Trophoblast cell (in vitro differentiated cells and primary cell): ENCODE data around the gene GYS2.
"Not testable (repeated sequence)": the region's sequence is repeated elsewhere in the genome, so short reads cannot be mapped to it uniquely, and the experiment has no call there.

Experiments
- DNase-seq, 2 donors: peaks; one replicate each; pipeline ENCODE4 v3.0.0-alpha.2; 2016
- H2AFZ ChIP-seq: 2 replicates; pipeline ENCODE4 v1.6.1; 2013; ENCODE audit warnings: low read length, moderate library complexity, mild to moderate bottlenecking; ENCODE audit not compliant: insufficient read depth, poor library complexity
- H2AK5ac ChIP-seq: 2 replicates; pipeline ENCODE4 v1.6.1; 2013; ENCODE audit warnings: mild to moderate bottlenecking, low read length
- H2BK120ac ChIP-seq: 2 replicates; pipeline ENCODE4 v1.6.1; 2013; ENCODE audit warnings: low read length, mild to moderate bottlenecking, moderate library complexity; ENCODE audit not compliant: insufficient read depth, poor library complexity
- H2BK12ac ChIP-seq: 2 replicates; pipeline ENCODE4 v1.6.1; 2013; ENCODE audit warnings: mild to moderate bottlenecking, low read length, moderate library complexity
- H2BK5ac ChIP-seq: 2 replicates; pipeline ENCODE4 v1.6.1; 2013; ENCODE audit warnings: low read length, low read depth, moderate library complexity, mild to moderate bottlenecking; ENCODE audit not compliant: poor library complexity
- H3K14ac ChIP-seq: 2 replicates; pipeline ENCODE4 v1.6.1; 2013; ENCODE audit warnings: mild to moderate bottlenecking, low read length
- H3K18ac ChIP-seq: 2 replicates; pipeline ENCODE4 v1.6.1; 2013; ENCODE audit warnings: mild to moderate bottlenecking, low read length
- H3K23ac ChIP-seq: 2 replicates; pipeline ENCODE4 v1.6.1; 2013; ENCODE audit warnings: low read length
- H3K27ac ChIP-seq: 2 replicates; pipeline ENCODE4 v1.5.1; 2013; ENCODE audit warnings: low read depth, mild to moderate bottlenecking, inconsistent platforms, low read length, moderate library complexity
- H3K27me3 ChIP-seq: 2 replicates; pipeline ENCODE4 v1.6.1; 2013; ENCODE audit warnings: inconsistent platforms, mild to moderate bottlenecking, low read length, moderate library complexity; ENCODE audit not compliant: insufficient read depth
- H3K36me3 ChIP-seq, 2 experiments: 1 replicate in 1 of 2; 2 replicates in 1 of 2; pipeline ENCODE4 v1.6.1; 2013; ENCODE audit warnings: low read length in 2 of 2, mild to moderate bottlenecking in 2 of 2, moderate library complexity in 1 of 2; ENCODE audit not compliant: insufficient read depth in 2 of 2, control insufficient read depth in 1 of 2
- H3K4ac ChIP-seq: 2 replicates; pipeline ENCODE4 v1.6.1; 2013; ENCODE audit warnings: low read depth, mild to moderate bottlenecking, low read length, moderate library complexity
- H3K4me1 ChIP-seq, 2 experiments: 1 replicate in 1 of 2; 2 replicates in 1 of 2; pipeline ENCODE4 v1.6.1; 2013; ENCODE audit warnings: low read length in 2 of 2, mild to moderate bottlenecking in 2 of 2, moderate library complexity in 1 of 2; ENCODE audit not compliant: insufficient read depth in 2 of 2, control insufficient read depth in 1 of 2
- H3K4me2 ChIP-seq: 2 replicates; pipeline ENCODE4 v1.6.1; 2013; ENCODE audit warnings: inconsistent platforms, mild to moderate bottlenecking, low read length, moderate library complexity
- H3K4me3 ChIP-seq: 2 replicates; pipeline ENCODE4 v1.5.1; 2013; ENCODE audit warnings: mild to moderate bottlenecking, low read depth, low read length, inconsistent platforms
- H3K79me1 ChIP-seq: one replicate; pipeline ENCODE4 v1.6.1; 2013; ENCODE audit warnings: low read length
- H3K79me2 ChIP-seq: 2 replicates; pipeline ENCODE4 v1.6.1; 2013; ENCODE audit warnings: low read length, mild to moderate bottlenecking; ENCODE audit not compliant: control insufficient read depth, insufficient read depth, poor library complexity
- H3K9ac ChIP-seq: 2 replicates; pipeline ENCODE4 v1.6.1; 2013; ENCODE audit warnings: mild to moderate bottlenecking, low read length
- H3K9me3 ChIP-seq: 2 replicates; pipeline ENCODE4 v1.6.1; 2013; ENCODE audit warnings: low read depth, mild to moderate bottlenecking, control low read depth, inconsistent platforms, low read length; ENCODE audit not compliant: insufficient read depth
- H4K12ac ChIP-seq: 2 replicates; pipeline ENCODE4 v1.6.1; 2013; ENCODE audit warnings: low read depth, mild to moderate bottlenecking, low read length, moderate library complexity
- H4K8ac ChIP-seq: 2 replicates; pipeline ENCODE4 v1.6.1; 2013; ENCODE audit warnings: low read depth, mild to moderate bottlenecking, low read length, moderate library complexity
- H4K91ac ChIP-seq: one replicate; pipeline ENCODE4 v1.6.1; 2013; ENCODE audit warnings: low read depth, mild to moderate bottlenecking, low read length, moderate library complexity
- WGBS: extraction: QIAGEN DNeasy Blood & Tissue Kit; methylation state at CpG from one replicate; pipeline ENCODE4 v1.1.7; 2013; ENCODE audit warnings: missing lambda C conversion rate; ENCODE audit not compliant: insufficient read length, insufficient coverage; ENCODE audit errors: extremely low coverage; 5-methylcytosine and 5-hydroxymethylcytosine counted together

GYS2 gene

GRCh38 chr12:21584403-21585182 is 20.1 kb downstream of the GYS2 start:
- H3K18ac ChIP-seq, H4K91ac ChIP-seq, H3K27me3 ChIP-seq, H3K23ac ChIP-seq, H4K12ac ChIP-seq, H3K36me3 ChIP-seq, H2BK12ac ChIP-seq, H2BK5ac ChIP-seq, H2AK5ac ChIP-seq, H3K14ac ChIP-seq, H2AFZ ChIP-seq, H3K4ac ChIP-seq, H3K27ac ChIP-seq, H3K79me1 ChIP-seq, H3K4me1 ChIP-seq, H4K8ac ChIP-seq, H3K9ac ChIP-seq, DNase-seq, H2BK120ac ChIP-seq, H3K9me3 ChIP-seq, H3K79me2 ChIP-seq, H3K4me2 ChIP-seq, H3K4me3 ChIP-seq: not testable (repeated sequence)
- WGBS = no CpG with 5 or more reads among the region's 5 CpGs

GRCh38 chr12:21583587-21583986 is 21.1 kb downstream of the GYS2 start:
- Histone ChIP-seq H2AFZ (no peak overlapping the region), H3K9ac (no peak overlapping the region), H3K79me2 (no peaks in the 10 kb centered on the region), H3K23ac (no peak overlapping the region), H4K91ac (no peak overlapping the region), H2BK5ac (no peak overlapping the region), H3K14ac (no peak overlapping the region), H3K36me3 (no peaks in the 10 kb centered on the region), H3K4ac (no peak overlapping the region), H4K8ac (no peak overlapping the region), H3K9me3 (no peaks in the 10 kb centered on the region), H2BK12ac (no peak overlapping the region), H3K4me1 (no peaks in the 10 kb centered on the region), H3K4me3 (no peak overlapping the region), H3K27me3 (no peaks in the 10 kb centered on the region), H3K18ac (no peak overlapping the region), H4K12ac (no peak overlapping the region), H3K27ac (no peak overlapping the region), H2AK5ac (no peak overlapping the region), H2BK120ac (no peak overlapping the region), H3K4me2 (no peak overlapping the region), H3K79me1 (no peaks in the 10 kb centered on the region)
- DNase-seq = no peak
- no CpG with 5 or more reads among the region's 4 CpGs for WGBS

- H3K36me3 ChIP-seq = no peaks in the 10 kb centered on the region
- WGBS = no CpG with 5 or more reads among the region's 4 CpGs
- H2BK120ac ChIP-seq = no peak overlapping the region
- H3K27ac ChIP-seq = no peak overlapping the region
- H2AK5ac ChIP-seq = no peak overlapping the region
- no peak overlapping the region for H2AFZ ChIP-seq
- H3K27me3 ChIP-seq = no peaks in the 10 kb centered on the region
- DNase-seq = no peak
- H3K9ac ChIP-seq = no peak overlapping the region
- H2BK5ac ChIP-seq = no peak overlapping the region
- no peak overlapping the region for H3K18ac ChIP-seq
- no peaks in the 10 kb centered on the region for H3K4me1 ChIP-seq
- no peak overlapping the region for H3K23ac ChIP-seq
- H3K79me2 ChIP-seq = no peaks in the 10 kb centered on the region
- no peak overlapping the region for H3K4me3 ChIP-seq
- no peaks in the 10 kb centered on the region for H3K79me1 ChIP-seq
- no peak overlapping the region for H3K14ac ChIP-seq
- no peak overlapping the region for H3K4me2 ChIP-seq
- H3K9me3 ChIP-seq = no peaks in the 10 kb centered on the region
- H4K91ac ChIP-seq = no peak overlapping the region
- no peak overlapping the region for H3K4ac ChIP-seq
- no peak overlapping the region for H4K8ac ChIP-seq
- H4K12ac ChIP-seq = no peak overlapping the region
- H2BK12ac ChIP-seq = no peak overlapping the region
These were observed 23.7 kb downstream of the GYS2 start for GRCh38 chr12:21580748-21581516.

- no peak overlapping the region for H2AFZ ChIP-seq
- no peak overlapping the region for H4K91ac ChIP-seq
- no peaks in the 10 kb centered on the region for H3K4me1 ChIP-seq
- no peaks in the 10 kb centered on the region for H3K79me1 ChIP-seq
- no peak for DNase-seq
- no peak overlapping the region for H4K12ac ChIP-seq
- H3K27ac ChIP-seq = no peak overlapping the region
- H3K23ac ChIP-seq = no peak overlapping the region
- no peak overlapping the region for H3K4ac ChIP-seq
- H2BK12ac ChIP-seq = no peak overlapping the region
- no peak overlapping the region for H3K18ac ChIP-seq
- WGBS = no CpG with 5 or more reads among the region's 1 CpG
- no peak overlapping the region for H3K9ac ChIP-seq
- no peak overlapping the region for H4K8ac ChIP-seq
- no peak overlapping the region for H2BK5ac ChIP-seq
- H3K14ac ChIP-seq = no peak overlapping the region
- H3K4me2 ChIP-seq = no peak overlapping the region
- no peaks in the 10 kb centered on the region for H3K79me2 ChIP-seq
- H3K9me3 ChIP-seq = no peaks in the 10 kb centered on the region
- H3K27me3 ChIP-seq = no peaks in the 10 kb centered on the region
- H3K4me3 ChIP-seq = no peak overlapping the region
- H2AK5ac ChIP-seq = no peak overlapping the region
- no peak overlapping the region for H2BK120ac ChIP-seq
- H3K36me3 ChIP-seq = no peaks in the 10 kb centered on the region
These were observed 27.1 kb downstream of the GYS2 start for GRCh38 chr12:21577516-21577915.
